ENCODE data around the gene SLX4.

GRCh38 chr16:3577302-3577752 is 34.1 kb downstream of the SLX4 start, which contains the start of gene NLRC3:
- TF ChIP-seq POLR2AphosphoS5 (IDR thresholded peaks at IDR 0.05; ENCODE audit: low read depth, low read length) (no peak), REST (IDR thresholded peaks at IDR 0.05; ENCODE audit: insufficient read depth in 1 of 2, low read depth in 2 of 2, low read length in 2 of 2) (no peak), SIN3A (IDR thresholded peaks at IDR 0.05; ENCODE audit: borderline replicate concordance, insufficient read depth, low read length) (no peak)
